Right kidney (tissue), 1 donor: Measurements from ENCODE around the gene CEBPZOS.
"Not testable (repeated sequence)": the region's sequence is repeated elsewhere in the genome, so short reads cannot be mapped to it uniquely, and the experiment has no call there.

Experiments
- DNase-seq: peaks from one replicate; pipeline ENCODE4 v3.0.0-alpha.2; 2016

The CEBPZOS gene

DNA sequence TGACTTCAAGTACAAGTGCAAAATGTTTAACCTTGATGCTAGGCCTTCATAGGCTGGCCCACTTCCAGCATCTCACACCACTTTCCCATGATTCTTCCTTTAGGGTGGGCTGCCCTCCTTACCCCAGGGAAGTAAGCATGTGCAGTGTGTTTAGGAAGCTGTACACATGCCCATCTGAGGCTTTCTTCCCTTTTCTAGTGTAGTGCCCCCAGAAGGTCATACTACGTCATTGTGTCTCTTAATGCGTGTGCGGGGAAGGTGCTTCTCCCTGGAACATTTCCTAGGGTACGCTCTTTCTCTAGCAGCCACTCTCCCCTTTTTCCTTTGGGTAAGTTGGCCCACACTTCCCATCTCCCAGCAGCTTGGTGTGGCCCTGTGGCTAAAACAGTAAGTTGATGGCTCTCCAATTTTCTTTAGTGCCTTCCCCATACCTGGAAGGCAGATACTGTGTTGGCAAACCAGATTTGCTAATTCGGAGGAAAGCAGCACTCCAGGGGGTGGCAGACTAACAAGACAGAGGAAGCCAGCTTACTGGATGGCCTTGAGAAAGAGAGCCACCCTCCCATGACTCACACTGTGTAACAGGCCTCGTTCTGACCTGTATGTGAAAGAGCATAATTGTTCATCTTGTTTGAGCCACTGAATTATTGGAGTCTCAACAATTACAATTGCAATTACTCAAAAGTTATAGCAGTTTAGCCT, 6.7 kb upstream of the CEBPZOS start:
- DNase-seq, result no peak

DNA sequence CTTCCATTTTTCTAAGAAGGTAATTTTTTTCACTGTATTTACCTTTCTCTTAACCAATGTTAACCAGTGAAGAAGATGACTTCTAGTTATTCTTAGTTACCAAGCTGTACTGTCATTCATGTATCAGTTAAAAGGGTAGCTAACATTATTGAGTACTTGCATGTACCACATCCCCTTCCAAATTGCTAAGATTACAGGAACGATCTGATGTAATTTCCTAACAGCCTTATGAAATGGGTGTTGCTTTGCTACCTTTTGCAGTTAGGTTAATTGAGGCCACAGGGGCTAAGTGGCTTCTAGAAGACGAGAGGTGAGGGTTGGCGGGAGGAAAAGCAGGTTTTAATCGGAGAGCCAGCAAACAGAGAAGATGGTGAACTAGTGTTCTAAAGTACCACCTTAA, 6.0 kb upstream of the CEBPZOS start:
- DNase-seq, result no peak

DNA sequence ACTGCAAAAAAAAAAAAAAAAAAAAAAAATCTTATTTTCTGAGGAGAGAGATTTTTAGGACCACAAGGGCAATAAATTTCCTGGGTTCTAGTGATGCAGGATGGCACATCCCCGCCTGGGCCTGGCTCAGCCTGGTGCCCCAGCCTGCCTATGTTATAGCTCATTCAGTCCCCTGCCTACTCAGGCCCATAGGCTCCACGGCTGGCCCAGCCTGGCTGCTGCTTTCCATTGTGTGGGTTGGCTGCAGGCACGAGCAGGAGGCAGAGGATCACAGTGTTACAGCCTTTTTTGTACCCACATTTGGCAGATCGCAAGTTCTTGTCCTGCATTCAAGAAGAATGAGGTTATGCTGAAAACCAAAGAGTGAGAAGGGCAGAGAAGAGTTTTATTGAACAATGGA, 5.0 kb upstream of the CEBPZOS start:
- DNase-seq, result no peak

DNA sequence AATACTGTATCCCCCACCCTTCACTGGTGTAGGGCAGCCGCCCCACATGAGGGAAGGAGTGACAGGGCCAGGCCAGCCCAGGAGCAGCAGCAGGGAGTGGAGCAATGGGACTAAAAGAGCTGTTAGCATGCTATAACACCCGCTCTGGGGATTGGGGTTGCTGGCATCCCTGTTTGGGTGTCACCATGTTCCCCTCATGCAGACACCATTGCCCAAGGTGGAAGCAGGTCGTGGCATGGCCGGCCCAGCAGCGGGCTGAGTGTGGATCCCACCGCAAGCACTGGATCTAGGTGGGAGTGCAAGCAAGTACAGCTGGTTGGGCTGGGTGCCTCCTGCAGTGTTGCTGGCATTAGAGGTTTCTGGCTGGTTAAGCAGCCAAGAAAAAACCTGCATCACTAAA, 4.5 kb upstream of the CEBPZOS start:
- DNase-seq, result no peak

DNA sequence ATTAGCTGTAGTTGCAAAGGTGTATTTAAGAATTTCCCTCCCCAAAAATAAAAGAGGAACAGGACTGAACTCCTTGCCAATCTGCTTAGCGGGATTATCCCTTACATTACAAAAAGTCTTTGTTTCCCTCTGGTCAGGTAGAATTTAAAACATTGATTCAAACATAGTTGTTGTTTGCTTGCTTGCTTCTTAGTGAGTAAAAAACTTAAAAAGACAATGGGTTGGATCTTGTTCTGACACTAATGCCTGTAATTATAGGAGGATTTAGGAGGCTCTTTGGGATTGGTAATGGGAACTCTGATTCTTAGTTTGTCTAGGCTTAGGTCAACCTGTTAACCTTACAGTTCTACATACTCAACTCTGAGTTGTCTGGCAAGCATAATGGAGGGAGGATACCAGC, 3.7 kb upstream of the CEBPZOS start:
- DNase-seq, result no peak

DNA sequence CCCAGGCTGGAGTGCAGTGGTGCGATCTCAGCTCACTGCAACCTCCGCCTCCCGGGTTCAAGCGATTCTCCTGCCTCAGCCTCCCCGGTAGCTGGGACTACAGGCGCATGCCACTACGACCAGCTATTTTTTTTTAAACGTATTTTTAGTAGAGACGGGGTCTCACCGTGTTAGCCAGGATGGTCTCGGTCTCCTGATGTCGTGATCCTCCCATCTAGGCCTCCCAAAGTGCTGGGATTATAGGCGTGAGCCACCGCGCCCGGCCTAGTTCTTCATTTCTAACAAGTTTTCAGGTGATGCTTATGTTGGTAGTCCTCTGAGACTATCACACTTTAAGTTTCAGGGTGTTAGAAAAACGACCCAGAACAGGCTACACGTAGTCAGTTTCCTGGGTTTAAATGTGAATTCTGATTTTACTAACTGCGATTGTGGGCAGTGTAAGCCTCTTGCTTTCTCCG, 405 bp upstream of the CEBPZOS start:
- not testable (repeated sequence) for DNase-seq

DNA sequence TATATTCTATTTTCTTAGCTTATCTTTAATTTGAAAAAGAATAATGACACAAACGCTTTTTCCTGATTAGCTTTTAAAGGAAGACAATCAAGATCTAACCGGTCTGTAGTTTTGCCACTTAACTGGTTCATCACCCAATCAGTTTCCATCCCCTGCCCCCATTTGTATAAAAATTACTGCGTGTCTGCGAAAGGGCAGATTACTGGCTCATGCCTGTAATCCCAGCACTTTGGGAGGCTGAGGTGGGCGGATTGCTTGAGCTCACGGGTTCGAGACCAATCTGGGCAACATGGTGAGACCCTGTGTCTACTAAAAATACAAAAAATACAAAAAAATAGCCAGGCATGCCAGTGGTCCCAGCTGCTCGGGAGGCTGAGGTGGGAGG, 2.4 kb downstream of the CEBPZOS start:
- DNase-seq, result no peak

DNA sequence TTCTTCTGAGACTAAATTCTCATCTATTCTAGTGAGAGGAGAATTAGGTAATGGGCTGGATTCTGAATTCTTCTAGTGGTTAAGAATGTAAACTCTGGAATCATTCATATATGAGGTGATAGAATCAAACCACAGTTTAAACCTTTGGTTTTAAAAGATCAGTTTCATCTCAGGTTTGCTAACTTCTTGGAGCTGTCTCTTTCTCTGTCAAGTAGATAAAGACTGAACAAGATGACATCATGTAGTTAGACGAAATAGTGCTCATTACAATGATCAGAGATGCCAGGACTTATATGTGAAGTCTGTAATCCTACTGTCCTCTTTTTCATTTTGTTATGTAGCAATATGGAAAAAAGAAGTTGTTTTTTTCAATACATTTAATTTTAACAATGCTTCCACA, 4.9 kb downstream of the CEBPZOS start:
- DNase-seq, result no peak

DNA sequence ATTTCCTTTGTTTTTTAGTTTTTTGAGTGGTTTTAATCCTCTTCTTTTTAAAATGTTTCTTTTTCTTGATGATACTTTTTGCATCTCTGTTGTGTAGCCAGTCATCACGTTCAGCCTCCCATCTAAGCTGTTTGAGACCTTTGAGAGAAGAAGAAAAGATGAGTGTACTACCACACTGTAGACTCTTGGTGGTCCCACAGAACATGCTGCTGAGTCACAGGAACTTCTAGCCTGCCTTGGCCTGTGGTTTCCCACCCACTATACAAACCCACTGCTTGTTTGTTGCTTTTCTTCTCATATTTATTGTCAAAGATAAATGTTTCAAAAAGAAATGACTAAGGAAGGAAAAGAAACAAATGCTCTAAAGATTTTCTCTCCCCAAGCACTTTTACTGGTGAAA, 5.5 kb downstream of the CEBPZOS start:
- DNase-seq, result no peak

DNA sequence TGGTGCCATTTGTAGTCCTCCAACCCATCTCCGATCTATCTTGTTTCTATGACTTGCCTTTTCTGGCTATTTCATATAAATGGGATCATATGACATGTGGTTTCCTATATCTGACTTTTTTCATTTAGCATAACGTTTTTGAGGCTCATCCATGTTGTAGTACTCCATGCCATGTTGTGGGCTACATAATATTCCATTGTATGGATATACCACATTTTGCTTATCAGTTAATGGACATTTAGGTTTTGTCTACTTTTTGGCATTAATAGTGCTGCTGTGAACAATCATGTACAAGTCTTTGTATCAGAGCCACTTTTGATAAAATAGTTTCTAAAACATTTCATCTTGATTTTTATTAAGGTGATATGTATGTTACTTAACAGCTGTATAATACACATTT, 7.4 kb downstream of the CEBPZOS start:
- DNase-seq, result no peak

DNA sequence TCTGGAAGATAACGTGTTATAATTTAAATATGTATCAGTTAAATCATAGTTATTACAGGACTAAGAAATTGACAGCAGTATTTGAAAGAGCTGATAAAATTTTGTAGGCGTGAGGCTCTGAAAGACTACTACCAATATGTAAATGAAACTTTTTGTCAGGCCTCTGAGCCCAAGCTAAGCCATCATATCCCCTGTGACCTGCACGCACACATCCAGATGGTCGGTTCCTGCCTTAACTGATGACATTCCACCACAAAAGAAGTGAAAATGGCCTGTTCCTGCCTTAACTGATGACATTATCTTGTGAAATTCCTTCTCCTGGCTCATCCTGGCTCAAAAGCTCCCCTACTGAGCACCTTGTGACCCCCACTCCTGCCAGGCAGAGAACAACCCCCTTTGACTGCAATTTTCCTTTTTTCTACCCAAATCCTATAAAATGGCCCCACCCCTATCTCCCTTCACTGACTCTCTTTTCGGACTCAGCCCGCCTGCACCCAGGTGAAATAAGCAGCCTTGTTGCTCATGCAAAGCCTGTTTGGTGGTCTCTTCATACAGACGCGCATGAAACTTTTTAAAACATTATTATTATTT, 8.9 kb downstream of the CEBPZOS start:
- DNase-seq, result not testable (repeated sequence)

DNA sequence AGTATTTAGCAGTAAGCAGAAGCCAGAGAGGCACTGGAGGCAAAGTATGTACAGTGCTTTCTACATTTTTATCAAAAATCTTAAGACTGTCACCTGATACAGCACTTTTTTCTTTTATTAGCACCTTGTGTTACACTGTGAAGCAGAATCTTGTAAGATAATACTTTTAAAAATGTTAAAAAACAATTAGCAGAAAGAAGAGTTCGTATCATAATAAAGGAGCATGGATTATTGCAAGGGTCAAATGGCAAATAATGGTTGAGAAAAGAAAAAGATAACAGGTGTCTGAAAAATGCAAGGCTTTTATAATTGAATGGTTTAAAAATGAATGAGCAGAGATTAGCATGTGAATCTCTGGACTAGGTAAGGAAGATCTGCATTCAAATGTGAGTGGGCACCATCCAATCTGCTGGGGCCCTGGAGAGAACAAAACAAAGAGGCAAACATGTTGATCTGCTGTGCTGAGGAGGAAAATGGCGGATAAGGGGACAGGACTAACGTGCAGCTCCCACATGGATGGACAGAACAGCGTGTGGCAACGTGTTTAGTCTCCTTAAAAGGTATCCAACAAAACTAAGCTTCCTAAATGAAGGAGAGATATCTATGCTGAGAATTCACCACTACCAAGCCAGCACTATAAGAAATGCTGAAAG, 9.5 kb downstream of the CEBPZOS start:
- no peak for DNase-seq

DNA sequence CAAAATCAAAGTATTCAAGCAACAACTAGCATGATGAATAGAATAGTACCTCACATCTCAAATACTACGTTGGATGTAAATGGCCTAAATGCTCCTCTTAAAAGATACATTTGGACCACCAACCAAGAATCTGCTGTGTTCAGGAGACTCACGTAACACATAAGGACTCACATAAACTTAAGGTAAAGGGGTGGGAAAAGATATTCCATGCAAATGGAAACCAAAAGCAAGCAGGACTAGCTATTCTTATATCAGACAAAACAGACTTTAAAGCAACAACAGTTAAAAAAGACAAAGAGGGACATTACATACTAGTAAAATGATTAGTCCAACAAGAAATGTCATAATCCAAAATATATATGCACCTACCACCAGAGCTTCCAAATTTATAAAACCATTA, 10.5 kb downstream of the CEBPZOS start:
- DNase-seq, result not testable (repeated sequence)

DNA sequence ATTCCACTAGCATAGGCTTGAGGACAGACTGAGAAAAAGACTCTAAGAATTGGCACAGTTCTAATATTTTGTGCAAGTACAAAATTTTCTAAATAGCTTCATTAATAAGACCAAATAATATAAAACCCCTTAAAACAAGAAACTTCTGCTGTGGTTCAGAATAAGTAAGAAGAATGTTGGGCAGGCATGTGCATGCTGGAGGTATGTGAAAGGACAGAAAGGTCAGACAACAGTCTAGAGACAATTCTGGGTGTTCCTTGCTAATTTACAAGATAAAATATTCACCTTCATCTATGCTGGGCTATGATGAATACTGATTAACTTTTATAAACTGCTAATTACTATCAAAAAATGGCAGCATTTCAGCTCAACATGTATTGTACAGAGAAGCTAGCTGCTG, 14.9 kb downstream of the CEBPZOS start:
- no peak for DNase-seq

DNA sequence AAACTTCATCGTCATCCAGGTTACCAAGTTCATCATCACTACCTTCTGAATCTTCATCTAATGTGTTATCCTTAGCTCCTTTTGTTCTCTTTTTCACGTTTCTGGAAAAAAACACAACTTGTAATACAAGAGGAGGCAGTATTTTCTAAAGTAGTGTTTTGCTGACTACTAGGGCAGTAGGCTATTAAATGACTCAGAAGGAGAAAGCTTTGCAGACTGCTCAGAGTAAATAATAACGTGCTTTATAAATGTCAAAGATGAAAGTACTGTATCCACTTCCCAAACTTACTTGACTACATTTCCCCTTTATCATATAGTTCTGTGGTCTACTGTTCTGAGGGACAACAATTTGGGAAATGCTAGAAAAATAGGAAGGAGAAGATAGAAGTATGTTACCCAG, 15.6 kb downstream of the CEBPZOS start:
- no peak for DNase-seq

DNA sequence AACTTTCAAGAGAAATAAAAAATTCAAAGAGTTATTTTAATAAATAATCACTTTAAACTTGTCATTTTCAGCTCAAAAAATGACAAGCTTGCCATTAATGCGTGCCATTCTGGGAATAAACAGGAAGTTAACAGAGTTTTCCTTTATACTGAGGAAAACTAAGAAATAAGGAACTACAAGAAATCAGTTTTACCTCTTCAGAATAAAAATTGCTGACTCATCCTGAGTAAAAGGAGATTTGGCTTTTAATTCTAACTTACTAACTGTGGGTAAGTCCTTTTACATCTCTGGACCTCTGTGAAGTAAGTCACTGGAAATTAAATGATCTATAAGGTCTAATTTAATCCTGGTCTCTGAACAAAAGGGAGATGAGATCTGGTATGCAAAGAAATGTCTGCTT, 19.0 kb downstream of the CEBPZOS start:
- no peak for DNase-seq

DNA sequence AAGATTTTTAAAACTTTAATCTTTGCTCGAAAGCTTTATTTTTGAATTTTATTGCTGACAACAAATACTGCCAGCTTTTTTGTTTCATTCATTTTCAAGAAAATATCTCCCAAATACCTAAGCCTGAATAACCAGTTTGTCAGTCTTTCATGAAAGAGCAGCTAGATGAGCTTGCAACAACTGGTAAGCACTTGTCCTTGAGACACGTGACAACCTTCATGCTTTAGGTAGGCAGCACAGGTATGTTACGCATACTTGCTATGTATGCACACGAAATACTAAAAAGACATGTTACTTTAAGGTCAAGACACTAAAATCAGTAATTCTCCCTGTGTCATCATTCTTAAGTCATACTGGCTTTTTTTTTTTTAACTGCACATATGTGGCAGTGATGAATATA, 22.8 kb downstream of the CEBPZOS start:
- DNase-seq, result no peak

DNA sequence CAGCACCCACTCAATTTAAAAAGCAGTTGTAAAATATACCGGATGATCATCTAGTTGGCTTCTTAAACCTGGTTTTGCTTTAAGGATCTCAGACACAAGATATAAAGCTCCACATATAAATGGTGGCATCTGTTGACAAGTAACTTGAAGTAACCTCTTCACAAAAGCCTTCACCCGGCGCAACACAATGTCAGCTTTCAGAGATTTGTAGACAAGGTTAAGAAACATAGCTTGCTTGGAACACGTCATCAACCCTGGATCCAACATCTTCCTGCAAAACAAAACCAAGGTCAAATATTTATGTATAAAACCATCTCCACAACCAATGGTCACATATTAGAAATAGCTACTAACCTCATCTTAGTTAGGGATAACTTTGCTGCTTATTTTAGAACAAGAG, 26.8 kb downstream of the CEBPZOS start:
- no peak for DNase-seq

DNA sequence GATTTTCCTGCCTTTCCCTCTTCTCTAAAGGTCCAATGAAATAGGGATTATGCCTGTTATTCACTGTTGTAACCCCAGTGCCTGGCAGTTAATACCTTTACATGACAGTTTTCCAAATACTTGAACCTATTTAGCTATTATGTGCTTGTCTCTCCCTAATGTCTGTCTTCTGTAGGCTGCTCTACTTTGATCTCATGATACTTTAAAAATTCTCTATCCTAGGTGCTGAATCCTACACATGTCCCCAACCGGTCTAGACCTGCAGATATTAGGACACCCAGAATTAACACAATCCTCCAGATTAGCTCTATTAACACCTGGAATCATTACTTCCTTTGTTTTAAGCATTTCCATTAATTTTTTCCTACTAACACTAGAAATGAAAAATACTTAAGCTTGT, 27.8 kb downstream of the CEBPZOS start:
- no peak for DNase-seq

DNA sequence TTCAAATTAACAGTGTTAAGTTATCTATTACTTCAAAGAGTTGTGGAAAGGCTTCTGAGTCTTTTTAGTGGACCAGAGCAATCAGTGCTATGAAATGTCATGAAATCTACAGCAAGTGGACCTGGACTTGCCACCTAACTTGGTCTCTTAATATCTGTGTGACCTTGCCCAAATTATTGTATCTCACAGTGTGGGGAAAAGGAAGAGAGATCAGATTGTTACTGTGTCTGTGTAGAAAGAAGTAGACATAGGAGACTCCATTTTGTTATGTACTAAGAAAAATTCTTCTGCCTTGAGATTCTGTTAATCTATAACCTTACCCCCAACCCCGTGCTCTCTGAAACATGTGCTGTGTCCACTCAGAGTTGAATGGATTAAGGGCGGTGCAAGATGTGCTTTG, 28.8 kb downstream of the CEBPZOS start:
- not testable (repeated sequence) for DNase-seq

DNA sequence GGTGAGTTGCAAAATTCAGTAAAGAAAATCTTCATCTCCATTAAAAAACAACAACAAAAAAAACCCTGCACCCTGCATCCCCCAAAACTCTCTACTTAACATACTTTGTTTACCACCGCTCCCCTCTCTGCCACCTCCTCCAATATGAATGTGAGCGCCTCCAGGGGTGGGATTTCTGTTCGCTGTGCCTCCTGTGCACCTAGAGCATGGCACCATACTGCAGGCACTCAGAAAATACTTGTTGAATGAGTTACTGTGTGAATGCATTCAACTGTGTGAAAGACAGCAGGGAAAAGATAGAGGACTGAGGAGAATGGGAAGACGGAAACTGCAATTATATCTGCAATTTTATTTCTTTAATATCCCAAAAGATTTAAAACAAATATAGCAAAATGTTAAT, 30.6 kb downstream of the CEBPZOS start:
- DNase-seq, result no peak

DNA sequence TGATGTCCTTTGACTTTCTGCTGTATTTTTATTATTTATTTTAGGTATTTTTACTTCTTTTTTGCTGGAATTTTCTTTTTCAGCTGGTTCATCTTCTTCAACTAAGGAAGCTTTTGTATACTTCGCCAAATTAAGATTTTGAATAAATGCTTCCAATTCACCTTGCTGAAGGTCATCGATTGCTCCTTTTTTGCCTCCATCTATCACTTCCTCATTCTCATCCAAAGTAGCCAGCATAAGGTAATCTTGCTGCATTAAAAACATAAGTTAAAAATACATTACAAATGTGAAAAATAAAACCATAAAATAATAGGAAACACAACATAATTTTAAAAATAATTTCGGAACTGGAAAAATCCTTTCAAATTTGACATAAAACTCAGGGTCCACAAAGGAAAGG, 32.5 kb downstream of the CEBPZOS start:
- DNase-seq, result no peak

DNA sequence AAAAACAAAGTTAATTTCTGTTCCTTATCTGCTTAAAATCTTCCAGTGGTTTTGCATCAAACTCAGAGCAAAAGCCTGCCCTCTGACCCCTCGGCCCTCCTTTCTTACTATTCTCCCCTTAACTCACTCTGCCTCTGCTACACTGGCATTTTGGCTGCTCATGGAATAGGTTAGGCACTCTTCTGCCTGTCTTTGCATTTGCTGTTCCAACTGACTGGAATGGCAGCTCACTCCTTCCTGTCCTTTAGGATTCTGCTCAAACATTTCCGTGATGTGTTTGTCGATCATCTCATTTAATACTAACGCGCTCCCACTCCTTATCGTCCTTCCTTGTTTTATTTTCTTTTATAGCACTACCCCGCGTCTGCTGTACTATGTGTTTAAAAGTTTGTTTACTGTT, 34.3 kb downstream of the CEBPZOS start:
- no peak for DNase-seq
